ENCODE measurements around the gene PTPN21. TPM values are rescaled to one million over a fixed set of nuclear protein-coding genes. Genes with fewer than 3 reads are reported as not detected.
A peak's percentile ranks its signal among the peaks of the same experiment; 100 is the strongest.

PTPN21 gene
- total RNA-seq (1 to 10 TPM; 2.1 to 7.2 TPM), polyA plus RNA-seq (1 to 10 TPM; 2.5 to 3.7 TPM)

GRCh38 chr14:88554457-88555286, at the start of gene PTPN21:
TSS of gene PTPN21 (minus strand) at chr14:88555007. CDS start at chr14:88550417, 4,590 bp downstream.
- peak within 1 kb of the TSS; percentile 53 to 83 for H3K27ac ChIP-seq (ENCODE audit: low read depth in 1 of 2, low read length in 2 of 2)
- H3K4me1 ChIP-seq (ENCODE audit: control insufficient read depth in 4 of 4, insufficient read depth in 4 of 4, low read length in 3 of 4), result peaks cover 5 to 45% (median 36%) of the 10 kb centered on the region in 4 donors
- DNase-seq (ENCODE audit: low spot score), result peak; percentile 62
- H3K9me3 ChIP-seq (ENCODE audit: control insufficient read depth in 4 of 4, low read length in 3 of 4), result no peaks in the 10 kb centered on the region
- no peaks in the 10 kb centered on the region for H3K27me3 ChIP-seq (ENCODE audit: control insufficient read depth in 4 of 4, insufficient read depth in 4 of 4, low read length in 3 of 4)
- H3K4me3 ChIP-seq (ENCODE audit: low read depth in 1 of 3, low read length in 3 of 3), result peak within 1 kb of the TSS; percentile 68 to 99 (median 69)
- TF ChIP-seq ZBTB33 (IDR thresholded peaks at IDR 0.05) (no peak), HNF4A (conservative IDR thresholded peaks at IDR 0.05) (peak in 1 of 2 donors; percentile 14), CTCF (IDR thresholded peaks at IDR 0.05; ENCODE audit: low read depth, low read length, missing input control) (no peak)
- peak within 1 kb of the TSS; percentile 58 to 66 for H3K9ac ChIP-seq (ENCODE audit: low read depth in 1 of 2, low read length in 2 of 2)
- WGBS, result under 1% methylated on average over 103 of the region's 103 CpGs
- peaks cover 0 to 3% (median 0%) of the 10 kb centered on the region in 4 donors for H3K36me3 ChIP-seq (ENCODE audit: control insufficient read depth in 4 of 4, insufficient read depth in 3 of 4, low read depth in 1 of 4, low read length in 3 of 4)

- Histone ChIP-seq H3K9me3 (ENCODE audit: control insufficient read depth in 4 of 4, low read length in 3 of 4) (no peaks in the 10 kb centered on the region), H3K4me3 (ENCODE audit: low read depth in 1 of 3, low read length in 3 of 3) (no peak overlapping the region), H3K27ac (ENCODE audit: low read depth in 1 of 2, low read length in 2 of 2) (no peak overlapping the region), H3K27me3 (ENCODE audit: control insufficient read depth in 4 of 4, insufficient read depth in 4 of 4, low read length in 3 of 4) (no peaks in the 10 kb centered on the region), H3K36me3 (ENCODE audit: control insufficient read depth in 4 of 4, insufficient read depth in 3 of 4, low read depth in 1 of 4, low read length in 3 of 4) (peaks cover 10 to 89% (median 61%) of the 10 kb centered on the region in 4 donors), H3K4me1 (ENCODE audit: control insufficient read depth in 4 of 4, insufficient read depth in 4 of 4, low read length in 3 of 4) (no peaks in the 10 kb centered on the region), H3K9ac (ENCODE audit: low read depth in 1 of 2, low read length in 2 of 2) (no peak overlapping the region)
- TF ChIP-seq CTCF (IDR thresholded peaks at IDR 0.05; ENCODE audit: low read depth, low read length, missing input control), result no peak
- no peak for TF ChIP-seq ATF3 (IDR thresholded peaks at IDR 0.05)
- TF ChIP-seq RAD21 (IDR thresholded peaks at IDR 0.05), result no peak
- TF ChIP-seq TAF1 (conservative IDR thresholded peaks at IDR 0.05), result no peak
- TF ChIP-seq EGR1 (IDR thresholded peaks at IDR 0.05; ENCODE audit: low read depth in 2 of 2), result no peak
- no peak for TF ChIP-seq REST (IDR thresholded peaks at IDR 0.05)
- TF ChIP-seq RXRA (IDR thresholded peaks at IDR 0.05), result no peak
- no peak for TF ChIP-seq HNF4G (IDR thresholded peaks at IDR 0.05)
- no peak for DNase-seq (ENCODE audit: low spot score)
Observed at GRCh38 chr14:88604212-88604611, 49.4 kb upstream of the PTPN21 start.
